Femur (tissue), 1 donor: ENCODE results near the gene NOL4L.
A peak's percentile ranks its signal among the peaks of the same experiment; 100 is the strongest.

Experiments
- DNase-seq: peaks from one replicate; pipeline ENCODE4 v3.0.0-alpha.2; 2017

Gene NOL4L

DNA sequence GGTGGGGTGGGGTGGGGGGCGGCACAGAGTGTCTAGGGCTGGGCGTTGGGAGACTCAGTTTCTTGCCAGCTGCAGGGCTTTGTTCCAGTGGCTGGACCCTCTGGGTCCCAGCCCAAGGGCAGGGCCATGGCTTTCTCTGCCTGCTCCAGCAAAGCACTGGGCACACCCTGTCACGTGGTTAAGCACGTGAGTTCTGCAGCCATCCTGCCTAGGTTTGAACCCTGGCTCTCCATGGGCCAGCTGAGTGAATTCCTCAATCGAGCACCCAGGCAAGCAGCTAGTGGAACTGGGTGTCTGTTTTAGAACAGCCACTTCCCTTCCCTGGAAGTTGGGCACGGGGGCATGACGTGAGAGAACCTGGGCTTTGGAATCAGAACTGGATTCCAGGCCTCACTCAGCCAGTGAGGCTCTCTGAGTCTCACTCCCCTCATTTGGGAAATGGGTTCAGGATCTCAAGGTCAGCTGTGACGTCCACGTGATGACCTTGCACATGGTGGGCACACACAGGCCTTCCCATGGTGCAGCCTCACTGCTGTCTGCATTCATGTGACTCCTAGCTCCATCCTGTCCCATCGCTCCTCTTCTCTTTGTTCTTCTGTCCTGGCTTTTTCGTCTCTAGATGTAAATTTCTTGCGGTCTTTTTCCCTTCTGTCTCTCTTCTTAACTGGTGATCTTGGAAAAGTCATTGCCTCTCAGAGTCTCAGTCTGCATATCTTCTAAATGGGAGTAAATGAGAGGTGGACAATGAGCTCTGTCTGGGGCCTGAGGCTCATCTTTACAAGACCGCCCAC, 45.9 kb downstream of the NOL4L start:
- DNase-seq = no peak

DNA sequence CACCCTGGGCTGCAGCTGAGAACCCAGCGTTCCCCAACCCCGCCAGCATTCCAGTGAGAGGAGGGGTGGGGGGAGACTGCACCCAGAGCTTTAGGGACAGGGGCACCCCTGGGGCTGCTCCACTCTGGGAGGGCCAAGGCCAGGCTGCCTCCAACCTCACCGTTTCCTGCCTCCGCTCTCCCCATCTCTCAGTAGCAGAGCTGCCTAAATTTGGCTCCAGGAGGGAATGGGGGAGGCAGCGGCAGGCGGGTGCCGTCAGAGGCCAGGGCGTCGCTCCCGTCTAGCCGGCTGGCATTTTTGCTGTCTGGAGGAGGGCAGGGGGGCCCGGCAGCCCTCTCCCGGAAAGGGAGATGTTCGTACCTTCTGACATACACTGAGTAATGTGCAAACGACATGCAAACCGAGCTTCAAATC, 46.6 kb downstream of the NOL4L start:
- DNase-seq = peak; percentile 53

DNA sequence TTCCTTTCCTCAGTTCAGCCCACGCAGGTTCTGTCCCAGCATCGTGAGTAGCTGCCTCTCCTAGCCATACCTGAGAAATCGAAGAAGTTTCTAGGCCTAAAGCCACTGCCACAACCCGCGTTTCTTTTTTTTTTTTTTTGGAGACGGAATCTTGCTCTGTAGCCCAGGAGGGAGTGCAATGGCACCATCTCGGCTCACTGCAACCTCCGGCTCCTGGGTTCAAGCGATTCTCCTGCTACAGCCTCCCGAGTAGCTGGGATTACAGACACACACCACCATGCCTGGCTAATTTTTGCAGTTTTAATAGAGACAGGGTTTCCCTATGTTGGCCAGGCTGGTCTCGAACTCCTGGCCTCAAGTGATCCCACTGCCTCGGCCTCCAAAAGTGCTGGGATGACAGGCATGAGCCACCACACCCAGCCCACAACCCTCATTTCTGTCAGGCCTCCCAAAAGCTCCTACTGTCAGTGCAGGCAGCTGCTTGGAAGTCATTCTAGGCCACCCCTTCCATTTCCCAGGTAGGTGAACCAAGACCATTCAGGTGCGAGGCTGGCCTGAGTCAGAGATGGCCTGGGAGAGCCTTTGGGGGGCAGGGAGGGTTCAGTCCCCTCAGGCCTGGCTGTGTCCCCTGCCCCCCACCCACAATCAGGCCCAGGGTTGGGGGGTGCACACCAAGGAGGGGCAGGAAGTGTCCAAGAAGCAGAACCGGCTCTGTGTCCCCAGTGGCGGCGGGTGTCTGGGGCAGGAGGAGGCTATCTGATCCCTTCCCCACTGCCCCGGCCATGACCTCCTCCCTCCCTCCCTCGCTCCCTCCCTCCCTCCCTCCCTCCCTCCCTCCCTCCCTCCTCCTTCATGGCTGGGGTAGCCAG, 47.2 kb downstream of the NOL4L start:
- DNase-seq = peak; percentile 58

DNA sequence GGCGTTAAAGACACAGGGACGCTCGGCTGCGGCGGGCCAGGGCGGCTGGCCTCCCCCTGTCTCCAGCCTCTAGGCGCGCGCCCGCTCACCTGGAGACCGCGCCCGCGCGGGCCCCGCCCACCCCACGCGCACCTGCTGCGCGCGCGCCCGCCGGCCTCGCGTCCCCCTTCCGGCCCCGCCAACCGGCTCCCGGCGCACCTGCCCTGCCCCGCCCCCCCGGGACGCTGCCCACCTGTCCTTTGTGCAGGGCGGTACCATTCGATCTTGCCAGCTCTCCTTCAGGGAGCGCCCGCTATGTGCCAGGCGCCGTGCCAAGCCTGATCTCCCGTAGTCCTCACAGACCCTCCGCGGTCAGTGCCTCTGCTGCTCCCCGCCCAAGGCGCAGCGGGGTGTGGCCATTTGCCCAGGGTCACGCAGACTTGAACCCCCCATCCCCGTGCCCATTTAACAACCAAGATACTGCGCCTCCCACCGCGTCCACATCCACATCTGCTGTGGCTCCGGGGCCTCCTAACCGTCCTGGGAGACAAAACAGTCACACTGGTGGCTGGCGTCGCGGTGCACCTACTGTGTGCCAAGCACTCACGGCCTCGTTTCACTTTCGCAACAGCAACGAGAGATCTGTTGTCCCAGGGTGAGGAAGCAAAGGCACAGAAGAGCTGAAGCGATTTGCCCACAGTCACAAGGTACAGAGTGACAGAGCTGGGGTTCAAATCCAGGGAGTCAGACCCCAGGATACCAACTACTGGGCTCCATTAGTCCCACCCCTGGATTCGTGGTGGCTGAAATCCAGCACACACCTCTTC, 48.1 kb downstream of the NOL4L start:
- DNase-seq = peak; percentile 51

DNA sequence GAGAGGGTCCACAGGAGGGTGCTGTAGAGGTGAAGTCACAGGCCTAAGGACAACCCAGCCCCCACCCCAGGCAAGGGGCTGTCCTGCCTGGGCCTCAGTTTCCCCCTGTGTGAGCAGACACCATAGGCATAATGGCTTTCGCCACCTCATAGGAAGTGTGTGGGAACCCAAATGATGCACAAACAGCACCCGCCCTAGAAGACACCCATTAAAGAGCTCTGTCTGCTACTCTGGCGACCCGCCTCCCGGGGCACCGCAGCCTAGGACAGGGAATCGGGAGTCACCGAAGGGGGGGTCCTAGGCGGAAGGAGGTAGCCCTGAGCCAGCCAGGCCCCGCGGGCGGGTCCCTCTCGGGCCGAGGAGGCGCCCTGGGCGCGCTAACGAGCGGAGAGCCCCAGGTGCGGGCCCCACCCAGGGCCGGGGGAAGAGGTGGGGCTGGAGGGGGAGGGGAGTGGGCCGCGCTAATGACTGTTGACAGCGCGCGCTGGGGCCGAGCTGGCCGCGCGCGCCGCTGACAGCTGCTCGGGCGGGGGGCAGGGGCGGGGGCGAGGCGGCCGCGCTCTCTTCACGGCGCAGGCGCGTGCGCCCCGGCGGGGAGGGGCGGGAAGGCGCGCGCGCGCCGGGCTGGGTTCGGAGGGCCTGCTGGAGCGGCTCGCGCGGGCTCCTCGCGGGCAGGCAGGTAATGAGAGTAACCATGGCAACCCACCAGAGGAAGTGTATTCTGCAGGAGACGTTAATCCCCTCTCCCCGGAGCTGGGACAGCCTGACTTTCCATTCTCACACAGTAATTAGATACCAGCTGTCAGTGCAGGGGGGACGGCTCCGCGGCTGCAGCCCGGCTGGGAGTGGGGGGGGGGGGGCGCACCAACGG, 48.9 kb downstream of the NOL4L start:
- peak; percentile 71 for DNase-seq

DNA sequence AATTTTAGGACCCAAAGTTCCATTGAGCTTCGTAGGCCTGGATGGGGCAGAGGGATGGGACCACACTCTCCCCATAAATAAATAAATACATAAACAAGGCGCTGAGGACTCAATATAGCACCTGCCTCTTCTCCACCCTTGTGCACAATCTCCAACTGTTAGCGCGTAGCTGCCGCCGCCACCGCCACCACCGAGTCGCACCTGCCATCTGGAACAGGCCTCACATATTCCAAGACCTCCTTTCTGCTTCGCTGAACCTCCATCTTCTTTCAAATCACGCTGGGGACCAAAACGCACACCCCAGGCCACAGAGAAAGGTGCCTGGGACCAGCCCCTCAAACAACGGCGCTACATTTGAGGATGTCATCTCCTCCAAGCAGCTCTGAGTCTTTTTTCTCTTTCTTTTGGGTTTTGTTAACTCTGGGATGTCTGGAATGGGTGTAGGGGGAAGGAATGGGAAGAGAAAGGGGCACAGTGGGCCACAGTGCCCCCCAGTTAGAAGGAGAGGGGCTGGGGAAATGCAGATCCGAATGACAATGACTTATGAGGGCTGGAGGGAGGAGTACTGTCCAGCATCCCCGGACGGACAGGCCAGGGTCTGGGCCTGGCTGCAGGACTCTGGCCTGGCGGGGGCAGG, 49.7 kb downstream of the NOL4L start:
- DNase-seq = peak; percentile 21

DNA sequence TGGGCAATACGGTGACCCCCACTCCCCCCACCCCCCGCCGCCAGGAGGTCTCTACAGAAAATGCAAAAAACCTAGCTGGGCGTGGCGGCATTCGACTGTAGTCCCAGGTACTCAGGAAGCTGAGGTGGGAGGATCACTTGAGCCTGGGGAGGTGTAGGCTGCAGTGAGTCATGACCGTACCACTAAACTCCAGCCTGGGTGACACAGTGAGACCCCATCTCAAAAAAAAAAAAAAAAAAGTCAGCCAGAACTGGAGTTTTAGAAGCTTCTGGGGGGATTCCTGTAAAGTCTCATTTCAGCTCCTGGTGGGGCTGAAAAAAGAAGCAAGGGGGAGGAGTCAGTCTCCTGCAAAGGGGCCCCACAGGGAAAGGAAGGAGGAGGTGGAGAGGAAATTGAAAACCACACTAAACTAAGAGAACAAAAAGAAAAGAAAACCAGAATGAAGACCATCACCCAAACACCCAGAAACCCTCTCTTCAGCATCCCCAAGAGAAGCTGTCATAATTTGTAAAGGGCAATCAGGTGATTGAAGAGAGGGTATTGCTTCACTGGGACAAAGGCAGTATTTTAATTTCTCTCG, 50.4 kb downstream of the NOL4L start:
- no peak for DNase-seq

DNA sequence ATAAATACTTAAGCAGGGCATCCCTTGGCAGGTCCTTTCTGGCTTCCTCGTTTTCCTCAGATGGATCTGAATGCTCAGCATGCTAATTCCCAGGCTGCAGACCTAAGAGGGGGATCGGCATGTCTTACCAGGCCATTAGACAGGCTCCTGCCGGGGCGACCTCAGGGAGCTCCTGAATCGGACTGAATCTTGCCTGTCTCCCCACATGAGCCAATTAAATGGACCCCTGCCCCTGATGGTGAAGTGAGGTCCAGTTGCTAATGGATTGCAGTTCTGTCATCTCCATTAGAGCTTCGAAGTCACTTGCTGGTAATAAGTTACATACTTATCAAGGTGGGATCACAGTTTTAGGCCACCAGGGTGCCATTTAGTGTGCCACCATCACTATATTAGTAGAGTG, 51.4 kb downstream of the NOL4L start:
- no peak for DNase-seq

DNA sequence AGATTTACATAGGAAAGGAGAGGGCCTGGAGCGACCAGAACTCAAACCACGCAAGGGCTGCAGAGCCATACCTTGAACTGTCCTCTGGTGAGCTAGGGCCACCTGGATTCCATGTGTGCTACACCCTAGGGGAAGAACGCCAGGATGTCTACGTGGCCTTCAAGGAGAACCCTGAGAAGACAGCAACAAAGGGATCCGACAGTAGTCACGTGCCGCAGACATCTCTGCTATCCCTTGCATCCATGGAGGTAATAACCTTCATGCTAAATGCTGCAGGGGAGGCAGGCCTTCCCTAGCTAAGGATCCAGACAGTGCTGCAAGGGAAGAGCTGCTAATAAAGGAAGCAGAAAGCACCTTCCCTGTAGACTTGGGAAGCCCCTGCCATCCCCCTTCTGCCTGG, 52.9 kb downstream of the NOL4L start:
- no peak for DNase-seq

DNA sequence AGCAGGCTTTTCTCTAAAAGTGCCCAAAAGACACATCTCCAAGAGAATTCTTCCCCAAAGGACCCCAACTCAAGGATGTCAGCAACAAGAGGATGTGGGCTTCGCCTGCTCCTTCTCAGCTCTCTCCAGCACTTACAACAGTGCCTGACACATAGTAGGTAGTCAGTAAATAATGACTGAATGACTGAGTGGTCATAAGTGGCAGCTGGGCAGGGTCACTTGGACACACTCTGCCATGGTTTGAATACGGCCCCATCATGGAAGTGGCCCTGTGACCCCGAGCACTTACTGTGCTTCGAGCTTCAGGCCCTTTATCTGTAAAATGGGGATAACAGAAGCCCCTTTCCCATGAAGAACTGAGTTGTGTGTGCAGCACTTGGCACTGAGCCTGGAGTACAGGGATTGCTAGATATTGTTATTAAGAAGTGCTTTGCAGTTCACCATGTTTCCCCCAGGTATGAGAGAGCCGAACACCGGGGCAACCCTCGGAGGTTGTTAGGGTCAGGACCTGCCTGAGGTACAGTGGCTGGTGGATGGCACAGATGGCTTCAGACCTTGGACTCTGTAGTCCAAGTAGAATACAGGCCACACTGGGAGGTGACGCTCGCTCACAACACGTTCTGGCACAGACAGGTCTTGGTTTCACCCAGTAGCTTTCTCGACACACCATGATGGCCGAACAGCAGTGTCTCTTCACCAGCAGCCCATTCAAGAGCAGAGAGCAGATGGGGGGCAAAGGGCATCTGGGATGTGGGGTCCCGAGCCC, 56.0 kb downstream of the NOL4L start:
- DNase-seq = peak; percentile 20

DNA sequence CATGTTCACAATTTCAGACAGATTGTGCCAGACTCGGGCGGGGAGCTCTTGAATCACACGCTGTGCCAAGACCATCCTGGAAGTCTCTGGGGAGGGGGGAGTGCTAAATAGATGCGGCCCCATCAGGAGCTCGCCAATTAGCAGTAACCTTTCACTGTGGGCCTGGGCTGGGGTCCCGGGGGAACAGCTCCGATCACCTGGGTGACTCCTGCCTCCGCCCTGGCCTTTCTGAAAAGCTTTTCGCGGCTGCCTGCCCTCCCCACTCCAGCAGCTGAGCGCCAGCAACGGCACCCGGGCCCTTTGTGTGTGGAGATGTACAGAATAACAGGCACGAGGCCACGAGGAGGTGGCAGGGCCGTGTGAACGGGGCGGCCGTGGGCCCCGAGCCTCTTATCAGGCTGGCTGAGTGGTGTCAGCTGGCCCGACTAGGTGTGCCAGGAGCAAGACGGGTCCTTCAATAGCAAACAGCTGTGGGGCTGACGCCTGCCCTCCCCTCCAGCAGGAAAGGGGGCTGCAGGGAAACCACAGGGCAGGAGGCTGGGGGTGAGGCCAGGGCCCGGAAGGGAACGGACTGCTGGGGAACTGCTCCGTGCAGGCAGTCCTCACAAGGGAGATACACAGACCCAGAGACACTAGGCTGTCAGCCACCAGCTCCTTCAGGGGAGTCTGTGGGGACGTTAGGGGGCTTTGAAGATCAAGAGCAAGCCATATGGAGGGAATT, 56.8 kb downstream of the NOL4L start:
- DNase-seq = peak; percentile 37

DNA sequence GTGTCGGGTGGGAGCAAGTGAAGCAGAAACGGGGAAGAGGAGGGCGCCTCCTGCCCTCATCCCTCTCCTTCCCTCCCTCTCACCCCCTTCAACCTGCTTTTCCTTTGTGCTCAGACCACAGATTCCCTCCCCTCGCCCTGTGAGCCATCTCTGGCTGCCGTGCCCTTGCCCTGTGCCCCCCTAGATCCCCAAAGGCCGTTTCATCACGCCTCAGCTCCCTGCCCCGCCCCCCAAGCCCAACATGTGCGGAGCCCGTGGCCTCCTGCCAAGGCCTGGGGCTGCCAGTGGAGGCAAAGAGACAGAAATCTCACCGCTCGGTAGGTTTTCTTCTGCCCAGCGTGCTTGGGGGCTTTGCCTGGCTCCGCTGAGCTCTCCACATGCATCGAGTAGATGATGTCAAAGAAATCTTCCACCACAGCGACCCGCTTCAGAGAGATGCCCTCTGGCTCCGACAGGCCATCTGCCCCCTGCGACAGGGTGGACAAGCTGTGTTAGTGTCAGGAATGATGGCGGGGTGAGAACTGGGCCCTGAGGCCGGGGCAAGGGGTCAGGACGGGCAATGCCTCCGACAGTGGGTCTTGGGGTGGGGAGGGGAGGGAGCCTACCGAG, 57.6 kb downstream of the NOL4L start:
- peak; percentile 35 for DNase-seq

DNA sequence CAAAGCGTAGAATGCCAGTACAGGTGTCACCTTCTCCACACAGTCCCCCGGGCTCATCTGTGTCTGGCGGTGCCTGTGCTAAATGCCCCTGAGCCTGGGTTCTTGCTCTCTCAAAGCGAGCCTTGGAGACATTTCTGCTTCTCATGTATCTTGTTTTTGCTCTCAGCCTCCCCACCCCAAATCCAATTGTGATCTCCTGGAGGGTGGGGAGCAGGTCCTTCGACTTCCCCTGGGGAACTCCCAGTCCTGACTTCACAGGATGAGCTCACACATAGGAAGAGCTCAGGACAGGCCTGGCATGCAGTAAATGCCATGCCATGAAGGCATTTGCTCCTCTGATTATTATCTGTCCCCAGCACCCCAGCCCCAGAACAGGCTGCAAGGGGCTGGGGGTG, 58.1 kb downstream of the NOL4L start:
- no peak for DNase-seq

DNA sequence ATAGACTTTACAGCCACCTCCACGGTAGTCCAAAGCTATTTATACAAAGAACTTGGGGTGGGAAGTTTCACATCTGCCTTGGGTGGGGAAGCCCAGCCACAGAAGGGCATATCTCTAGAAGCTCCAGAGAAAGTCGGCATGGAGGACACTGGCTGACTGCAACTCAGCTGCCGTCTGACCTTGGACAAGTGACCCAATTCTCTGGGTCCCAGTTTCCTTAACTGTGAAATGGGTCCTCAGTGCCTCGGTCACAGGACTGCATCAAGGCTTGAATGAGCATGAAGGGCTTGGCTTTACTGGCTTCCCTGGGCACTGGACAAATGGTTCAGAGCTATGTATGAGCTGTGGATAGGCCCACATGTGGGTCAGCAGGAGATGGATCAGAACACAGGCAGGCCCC, 58.6 kb downstream of the NOL4L start:
- DNase-seq = no peak

DNA sequence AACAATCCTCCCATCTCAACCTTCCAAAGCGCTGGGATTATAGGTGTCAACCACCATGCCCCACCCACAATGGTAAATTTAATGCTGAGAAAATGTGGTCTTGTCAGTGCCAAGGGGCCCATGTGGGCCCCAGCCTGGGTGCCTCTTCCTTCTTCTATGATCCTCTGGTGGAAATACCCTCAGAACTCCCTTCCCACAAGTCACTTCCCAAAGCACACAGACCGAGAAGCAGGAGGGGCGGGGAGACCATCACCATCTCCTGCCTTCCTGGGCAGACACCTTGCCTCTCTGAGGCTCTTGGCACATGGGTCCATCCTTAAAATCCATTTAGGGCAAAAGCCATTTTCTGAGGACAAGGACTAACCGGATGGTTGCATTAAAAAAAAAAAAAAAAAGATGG, 59.0 kb downstream of the NOL4L start:
- DNase-seq = no peak

DNA sequence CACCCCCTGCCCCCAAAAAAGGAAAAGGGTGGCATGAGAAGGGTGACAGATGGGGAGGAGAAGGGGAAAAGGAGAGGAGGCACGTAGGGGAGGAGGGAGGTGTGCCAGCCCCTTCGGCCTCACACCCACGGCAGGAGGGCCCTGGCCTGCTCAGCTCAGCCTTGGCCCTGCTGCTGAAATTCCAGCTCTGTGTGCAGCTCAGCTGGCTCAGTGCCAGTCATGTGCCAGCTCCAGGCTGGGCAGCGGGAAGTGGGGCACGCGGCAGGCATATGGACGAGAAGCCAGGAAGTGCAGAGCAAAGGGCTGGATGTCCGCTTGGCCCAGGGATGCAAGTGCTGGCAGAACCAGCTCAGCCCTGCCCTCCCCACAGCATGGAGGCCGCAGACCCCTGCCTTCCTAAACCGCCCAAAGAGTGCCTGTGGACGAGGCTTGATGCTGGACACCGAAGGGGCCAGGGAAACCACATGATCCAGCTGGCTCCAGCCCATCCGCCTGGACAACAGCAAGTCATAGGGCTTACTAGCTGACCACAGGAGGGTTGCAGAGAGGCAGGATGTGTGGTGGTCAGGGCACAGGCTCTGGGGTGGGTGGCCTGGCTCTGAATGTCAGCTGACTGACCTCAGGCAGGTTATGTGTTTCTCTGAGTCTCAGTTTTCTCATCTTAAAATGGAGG, 60.2 kb downstream of the NOL4L start:
- DNase-seq = peak; percentile 78

DNA sequence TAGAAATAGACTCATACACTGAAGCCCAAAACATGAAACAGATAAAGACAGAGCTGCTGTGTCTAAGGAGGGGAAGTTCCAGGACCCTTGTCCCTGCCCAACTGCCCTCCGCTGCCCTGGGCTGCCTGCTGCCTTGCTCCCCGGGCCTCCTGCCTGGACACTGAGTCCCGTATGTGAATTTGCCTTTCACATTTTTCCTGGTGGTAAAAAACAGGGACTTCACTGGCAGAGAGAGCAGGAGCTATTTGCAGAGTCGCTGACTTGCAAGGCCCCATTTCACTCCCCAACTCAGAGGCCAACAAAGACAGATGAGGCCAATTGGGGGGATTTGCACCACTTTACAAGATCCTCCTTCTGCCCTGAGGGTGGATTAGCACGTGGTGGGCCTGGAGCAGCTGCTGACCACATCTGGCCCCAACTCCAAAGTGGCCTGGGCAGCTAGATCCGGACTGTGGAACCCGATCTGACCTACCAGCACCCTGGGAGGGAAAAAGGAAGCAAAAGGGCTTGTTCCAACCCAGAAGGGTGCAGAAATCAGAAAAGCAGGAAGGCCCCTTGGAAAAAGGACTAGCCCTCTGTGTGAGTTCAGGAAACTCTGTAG, 61.4 kb downstream of the NOL4L start:
- DNase-seq = peak; percentile 42
